Measurements from ENCODE around the gene ELFN1.

The ELFN1 gene

DNA sequence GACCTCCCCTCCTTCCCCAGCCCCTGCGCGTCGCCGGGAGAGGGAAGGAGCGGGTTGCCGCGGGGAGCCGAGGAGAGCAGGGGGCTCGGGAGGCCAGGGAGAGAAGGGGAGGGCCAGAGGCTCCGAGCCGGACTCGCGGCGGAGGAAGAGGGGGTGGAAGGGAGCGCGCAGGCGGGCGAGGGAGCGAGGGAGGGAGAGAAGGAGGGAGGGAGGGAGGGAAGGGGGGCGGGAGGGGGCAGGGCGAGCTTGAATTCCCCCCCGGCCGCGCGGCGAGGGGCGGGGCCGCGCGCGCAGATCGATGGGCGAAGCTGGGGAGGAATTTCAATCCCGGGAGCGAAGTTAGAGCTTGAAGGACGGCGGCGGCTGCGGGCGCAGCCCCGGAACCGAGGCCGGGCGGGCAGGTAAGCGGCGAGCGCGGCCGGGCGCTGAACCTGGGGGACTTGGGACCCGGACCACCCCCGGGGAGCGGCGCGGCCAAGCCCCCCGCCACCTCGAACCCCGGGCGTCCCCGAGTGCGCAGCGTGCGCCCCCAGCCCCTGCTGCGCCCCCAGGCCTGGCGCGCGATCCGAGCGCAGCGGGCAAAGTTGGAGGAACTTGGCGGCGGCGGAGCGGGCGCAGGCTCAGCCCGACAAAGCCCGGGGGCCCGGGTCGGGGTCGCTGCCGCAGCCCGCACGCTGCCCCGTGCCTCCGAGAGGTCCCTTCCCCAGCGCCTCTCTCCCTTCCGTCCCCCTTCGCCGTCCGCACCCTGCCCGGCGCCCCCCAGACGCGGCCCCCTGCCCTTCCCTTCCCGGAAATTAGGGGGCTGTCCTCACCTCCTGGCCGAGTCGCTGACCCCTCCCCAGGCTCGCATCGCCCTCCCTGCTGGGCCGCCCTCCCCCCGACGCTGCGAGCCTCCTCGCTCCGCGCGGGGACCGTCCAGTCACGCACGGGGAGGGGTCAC, at the start of gene ELFN1:
Gene ELFN1, plus strand, starts transcription at position 324 of the 940 bp plus-strand sequence. CDS start 74,320 bp downstream, outside the sequence.
- DNase-seq, result peak; percentile 19

DNA sequence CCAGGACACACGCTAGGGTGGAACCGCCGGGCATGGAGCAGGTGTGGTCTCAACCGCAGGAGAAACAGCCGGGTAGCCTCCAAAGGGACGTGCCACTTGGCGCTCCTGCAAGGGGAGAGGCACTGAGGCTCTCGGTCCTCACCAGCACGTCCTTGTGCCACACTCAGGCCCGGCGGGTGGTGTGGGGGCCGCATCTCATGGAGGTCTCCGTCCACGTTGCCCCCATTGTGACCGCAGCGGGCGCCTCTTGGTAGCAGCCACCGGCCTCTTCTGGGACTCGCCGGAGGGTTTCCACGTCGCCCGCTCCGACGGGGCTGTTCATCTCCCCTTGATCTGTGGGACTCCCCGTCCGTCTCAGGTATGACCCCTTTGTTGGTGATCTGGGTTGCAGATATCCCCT, 49.2 kb upstream of the ELFN1 start:
- DNase-seq, result no peak

DNA sequence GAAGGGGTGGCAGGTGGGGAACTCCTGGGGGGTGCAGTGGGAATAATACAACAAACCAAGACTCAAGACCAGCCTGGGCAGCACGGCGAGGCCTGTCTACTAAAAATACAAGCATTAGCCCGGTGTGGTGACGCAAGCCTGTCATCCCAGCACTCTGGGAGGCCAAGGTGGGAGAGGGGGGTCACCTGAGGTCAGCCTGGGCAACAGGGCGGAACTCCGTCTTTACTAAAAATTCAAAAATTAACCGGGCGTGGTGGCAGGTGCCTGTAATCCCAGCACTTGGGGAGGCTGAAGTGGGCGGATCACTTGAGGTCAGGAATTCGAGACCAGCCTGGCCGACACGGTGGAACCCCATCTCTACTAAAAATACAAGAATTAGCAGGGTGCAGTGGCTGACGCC, 48.4 kb upstream of the ELFN1 start:
- no peak for DNase-seq

DNA sequence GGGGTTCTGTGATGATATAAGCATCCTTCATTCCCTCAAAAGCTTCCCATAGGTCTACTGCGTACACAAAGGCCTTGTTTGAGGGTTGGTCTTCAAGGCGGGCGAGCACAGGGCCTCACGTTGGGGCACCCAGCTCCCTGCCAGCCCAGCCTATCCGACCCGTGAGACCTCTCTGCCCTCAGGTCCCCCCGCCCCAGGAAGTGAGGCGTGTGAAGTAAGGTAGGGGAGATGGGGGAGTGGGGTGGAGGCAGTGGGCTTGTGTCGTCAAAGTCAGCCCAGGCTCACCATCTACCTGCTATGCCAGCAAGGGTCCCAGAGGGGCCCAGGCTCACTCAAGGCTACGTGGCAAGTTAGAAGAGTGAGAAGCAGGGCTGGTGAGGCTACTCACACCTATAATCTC, 47.6 kb upstream of the ELFN1 start:
- DNase-seq, result no peak

DNA sequence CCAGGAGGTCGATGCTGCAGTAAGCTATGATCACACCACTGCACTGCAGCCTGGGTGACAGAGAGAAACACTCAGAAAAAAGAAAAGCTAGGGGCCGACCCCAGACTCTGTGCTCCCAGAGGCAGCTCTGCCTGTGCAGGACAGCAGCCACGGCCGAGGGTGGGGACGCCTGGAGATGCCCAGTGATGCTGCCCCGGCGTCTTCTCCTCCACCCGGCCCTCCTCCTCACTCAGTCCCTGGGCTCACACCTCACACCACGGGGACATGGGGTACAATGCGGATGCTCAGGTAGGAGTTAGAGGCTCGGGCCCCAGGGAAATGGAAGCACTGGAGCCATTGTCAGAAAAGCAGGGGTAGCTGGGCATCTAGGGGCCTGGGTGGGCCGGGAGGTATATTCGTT, 46.3 kb upstream of the ELFN1 start:
- no peak for DNase-seq

DNA sequence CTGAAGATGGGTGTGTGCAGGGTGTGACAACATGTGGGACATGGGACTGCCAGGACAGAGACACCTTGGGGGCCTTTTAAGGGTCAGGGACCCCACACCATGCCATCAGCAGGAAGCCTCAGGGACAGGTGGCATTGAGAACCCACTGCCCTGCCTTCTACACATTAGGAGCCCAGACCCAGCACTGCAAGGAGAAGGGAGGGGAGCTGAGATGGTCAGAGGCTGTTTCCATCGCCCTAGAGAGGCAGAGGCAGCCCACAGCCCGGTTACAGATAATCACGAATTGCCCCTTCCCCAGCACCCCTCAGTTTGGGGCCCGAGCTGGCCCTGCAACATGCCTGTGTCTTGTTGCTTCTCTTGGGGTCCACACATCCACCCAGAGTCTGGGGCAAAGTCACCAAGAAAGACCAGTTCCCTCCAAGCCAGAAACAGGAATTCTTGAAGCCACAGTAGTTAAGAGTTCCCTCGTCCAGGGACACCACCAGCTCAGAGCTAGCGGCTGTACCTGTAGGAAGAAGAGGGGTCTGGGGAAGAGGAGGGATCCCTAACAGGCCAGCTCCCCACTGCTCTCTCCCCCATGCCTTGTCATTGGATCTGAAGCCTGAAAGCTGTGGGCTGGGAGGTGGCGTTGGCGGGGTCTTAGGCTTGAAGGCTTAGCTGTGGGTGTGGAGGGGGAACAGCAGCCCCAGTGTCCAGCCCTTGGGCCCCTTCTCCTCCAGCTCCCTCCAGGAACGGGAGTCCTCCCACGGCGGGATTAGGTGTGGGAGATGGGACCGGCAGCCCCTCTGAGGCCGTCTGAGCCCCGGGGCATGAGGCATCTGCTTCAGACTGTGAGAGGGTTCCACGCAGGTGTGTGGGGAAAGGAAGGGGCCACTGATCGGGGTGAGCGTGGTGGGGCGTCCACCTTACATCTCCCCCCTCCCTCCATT, 44.8 kb upstream of the ELFN1 start:
- no peak for DNase-seq

DNA sequence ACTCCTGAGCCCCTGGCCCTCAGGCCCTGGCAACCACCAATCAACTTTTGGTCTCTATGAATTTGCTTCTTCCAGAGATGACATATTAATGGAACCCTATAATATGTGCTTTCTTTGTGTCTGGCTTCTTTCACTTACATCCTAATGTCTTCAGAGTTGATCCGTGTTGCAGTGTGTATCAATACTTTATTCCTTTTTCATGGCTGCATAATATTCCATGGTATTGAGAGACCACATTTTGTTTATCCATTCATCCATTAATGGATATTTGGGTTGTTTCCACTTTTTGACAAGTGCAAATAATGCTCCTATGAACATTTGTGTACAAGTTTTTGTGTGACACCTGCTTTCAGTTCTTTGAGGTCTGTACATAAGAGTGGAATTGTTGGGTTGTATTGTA, 43.3 kb upstream of the ELFN1 start:
- DNase-seq, result no peak

DNA sequence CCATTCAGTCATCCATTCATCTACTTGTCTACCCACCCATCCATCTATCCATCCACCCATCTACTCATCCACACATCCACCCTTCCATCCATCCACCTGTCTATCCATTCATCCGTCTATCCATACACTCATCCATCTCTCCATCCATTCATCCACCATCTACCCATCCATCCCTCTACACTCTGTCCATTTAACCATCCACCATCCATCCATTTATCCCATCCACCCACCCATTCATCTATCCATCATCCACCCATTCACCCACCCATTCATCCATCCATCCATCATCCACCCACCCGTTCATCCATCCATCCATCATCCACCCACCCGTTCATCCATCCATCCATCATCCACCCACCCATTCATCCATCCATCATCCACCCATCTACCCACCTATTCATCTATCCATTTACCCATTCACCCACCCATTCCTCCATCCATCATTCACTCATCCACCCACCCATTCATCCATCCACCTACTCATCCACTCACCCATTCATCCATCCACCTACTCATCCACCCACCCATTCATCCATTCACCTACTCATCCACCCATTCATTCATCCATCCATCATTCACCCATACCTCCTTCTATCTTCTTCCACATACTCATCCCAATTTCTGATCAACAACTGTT, 39.3 kb upstream of the ELFN1 start:
- DNase-seq, result no peak

DNA sequence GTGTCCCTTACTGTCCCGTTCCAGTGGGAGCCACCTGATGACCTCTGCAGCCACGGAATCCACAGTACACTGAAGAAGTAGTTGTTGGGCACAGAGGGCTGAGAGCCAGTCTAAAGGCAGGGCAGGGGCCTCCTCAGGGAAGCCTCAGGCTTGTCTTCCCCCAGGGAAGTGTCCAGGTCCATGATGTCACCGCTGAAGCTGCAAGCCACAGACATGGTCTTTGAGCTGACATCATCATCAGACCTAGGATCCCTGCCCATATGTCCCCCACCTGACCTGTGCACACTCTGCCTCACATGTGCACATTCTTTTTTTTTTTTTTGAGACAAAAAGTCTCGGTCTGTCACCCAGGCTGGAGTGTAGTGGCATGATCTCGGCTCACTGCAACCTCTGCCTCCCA, 38.4 kb upstream of the ELFN1 start:
- no peak for DNase-seq

DNA sequence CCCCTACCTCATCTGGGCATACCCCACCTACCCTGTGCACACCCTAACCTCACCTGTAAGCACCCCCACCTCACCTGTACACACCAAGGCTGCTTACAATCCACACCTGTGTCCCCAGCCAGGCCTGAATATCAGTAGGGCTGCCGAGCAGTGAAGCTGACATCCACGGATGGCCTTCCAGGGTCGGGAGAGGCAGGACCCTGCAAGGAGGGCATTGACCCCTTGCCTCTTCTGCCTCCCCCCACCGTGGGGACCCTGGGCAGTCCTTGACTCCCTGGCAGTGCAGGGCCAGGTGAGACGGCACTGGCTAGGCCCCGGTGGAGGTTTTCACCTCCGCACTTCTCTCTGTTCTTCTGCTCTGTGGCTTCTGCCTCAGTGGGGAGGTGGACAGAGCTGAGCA, 37.6 kb upstream of the ELFN1 start:
- DNase-seq, result no peak

DNA sequence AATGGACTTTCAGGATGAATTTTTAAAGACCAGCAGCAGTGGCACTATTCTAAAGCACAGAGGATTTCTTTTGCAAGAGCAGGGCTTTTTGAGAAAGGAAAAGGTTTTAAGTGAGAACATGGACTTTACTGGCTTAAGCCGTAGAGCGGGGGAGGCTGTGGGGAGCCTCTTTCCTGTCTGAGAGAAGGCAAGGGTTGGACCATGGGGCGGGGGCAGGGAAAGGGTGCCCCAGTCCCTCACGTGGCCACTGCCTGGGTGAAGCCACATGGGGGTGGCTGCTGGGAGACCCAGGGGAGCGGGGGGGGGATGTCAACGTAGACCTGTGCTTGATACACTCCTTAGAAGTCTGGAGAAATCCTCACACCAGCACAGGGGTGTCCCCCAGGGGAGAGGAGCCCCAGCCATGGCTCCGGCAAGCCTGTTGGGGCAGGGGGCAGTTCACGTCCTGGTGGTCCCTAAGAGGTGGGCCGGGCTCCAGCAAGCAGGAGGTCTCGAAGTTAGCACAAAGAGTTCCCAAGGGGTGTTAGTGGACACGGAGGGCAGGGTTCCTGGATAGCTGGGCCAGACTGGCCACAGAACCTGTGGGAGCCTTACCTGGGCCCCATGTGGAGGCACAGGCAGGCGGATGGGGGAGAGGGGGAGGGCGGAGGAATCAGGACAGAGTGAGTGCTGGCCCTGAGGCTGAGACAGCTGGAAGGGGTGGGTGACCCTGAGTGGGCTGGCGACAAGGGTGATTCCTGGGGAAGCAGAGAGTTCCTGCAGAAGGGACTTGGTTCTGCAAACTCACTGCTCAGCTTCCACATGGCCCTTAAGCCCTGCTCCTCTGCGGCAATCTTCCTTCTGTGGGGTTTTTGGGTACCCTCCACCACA, 36.9 kb upstream of the ELFN1 start:
- no peak for DNase-seq

DNA sequence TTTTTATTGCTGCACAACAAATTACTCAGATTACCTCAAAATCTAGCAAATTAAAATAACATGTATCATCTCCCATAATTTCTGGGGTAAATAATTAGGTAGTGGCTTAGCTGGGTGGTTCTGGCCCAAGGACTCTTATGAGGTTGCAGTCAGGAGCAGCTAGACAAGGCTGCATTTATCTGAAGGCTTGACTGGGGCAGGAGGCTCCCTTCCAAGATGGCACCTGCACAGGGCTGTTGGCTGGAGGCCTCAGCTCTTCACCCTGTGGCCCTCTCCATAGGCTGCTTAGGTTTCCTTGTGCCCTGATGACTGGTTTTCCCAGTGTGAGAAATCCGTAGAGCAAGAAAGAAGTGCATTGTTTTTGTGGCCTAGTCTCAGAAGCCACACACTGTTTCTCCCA, 34.7 kb upstream of the ELFN1 start:
- DNase-seq, result no peak

DNA sequence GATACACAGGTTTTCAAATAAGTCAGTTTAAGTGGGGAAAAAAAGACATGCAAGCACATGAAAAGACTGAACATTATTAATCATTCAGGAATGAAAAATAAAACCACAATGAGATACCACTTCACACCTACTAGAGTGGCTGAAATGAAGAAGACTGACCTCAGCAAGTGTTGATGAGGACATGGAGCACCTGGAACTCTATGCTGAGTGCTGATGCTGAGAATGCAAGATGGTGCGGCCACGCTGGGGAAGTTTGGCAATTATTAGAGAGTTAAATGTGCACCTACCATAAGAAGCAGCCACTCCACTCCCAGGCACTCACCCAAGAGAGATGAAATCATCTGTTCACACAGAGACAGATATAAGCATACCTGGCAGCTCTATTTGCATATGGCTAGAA, 32.9 kb upstream of the ELFN1 start:
- no peak for DNase-seq

DNA sequence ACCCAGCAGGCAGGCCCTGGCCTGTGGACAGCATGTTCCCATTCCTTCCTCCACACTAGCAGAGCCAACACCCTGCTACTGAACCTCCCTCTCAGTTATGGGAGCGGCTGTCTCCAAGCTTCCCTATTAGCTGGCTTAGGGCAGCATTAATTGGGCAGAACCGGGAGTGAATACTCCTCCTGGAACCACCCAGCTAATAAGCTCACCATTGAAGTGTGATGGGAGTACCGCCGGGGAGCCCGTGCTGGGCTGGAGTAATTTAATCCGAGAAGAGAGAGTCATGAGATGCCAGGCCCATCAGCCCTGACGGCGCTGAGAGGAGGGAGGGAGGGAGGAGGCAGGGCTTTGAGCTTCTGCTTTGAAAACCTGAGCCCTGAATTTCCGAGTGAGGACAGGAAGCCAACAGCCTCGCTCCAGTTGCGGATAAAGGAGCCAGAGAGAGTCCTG, 31.8 kb upstream of the ELFN1 start:
- peak; percentile 12 for DNase-seq

DNA sequence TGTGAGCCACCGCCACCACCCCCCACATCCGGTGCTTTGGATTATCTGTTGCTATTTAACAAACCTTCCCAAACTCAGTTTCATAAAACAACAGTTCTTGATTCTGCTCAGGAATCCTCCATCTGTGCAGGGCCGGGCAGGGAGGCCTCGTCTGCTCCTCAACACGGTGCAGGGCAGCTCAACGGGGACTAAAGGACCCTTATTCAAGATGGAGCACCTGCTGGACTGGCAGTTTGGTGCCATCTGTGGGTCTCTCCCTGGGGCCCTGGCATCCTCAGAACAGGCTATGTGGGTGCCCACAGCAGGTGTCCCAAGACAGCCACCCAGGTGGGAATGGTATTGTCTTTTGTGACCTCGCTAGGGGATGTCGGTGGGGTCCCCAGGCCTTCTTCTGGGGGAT, 31.0 kb upstream of the ELFN1 start:
- no peak for DNase-seq

DNA sequence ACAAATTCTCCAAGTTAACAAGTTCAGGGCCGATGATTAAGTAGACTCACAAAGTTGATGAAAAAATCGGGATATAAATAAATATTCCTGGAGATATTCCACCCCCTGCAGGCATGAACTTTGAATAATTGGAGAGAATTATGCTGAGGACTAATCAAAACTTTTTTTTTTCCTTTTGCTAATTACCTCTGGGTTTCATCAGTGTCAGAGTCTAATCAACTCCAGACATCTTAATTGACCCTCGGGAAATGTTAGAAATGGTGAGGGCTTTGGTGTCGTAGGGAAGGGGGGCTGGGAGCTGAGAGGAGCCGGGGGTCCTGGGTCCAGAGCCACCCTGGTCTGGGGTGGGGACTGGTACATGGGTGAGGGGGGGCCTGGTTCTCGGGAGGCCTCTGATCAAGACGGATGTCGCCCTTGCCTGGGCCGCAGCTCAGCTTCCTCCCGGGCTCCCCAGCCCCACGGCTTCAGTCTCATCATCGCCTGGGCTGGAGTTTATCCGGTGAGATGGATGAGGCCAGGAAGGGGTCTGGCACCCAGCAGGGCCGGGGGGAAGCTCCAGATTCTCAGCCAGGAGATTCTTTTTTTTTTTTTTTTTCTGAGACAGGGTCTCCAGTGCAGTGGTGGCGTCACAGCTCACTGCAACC, 30.4 kb upstream of the ELFN1 start:
- DNase-seq, result no peak

DNA sequence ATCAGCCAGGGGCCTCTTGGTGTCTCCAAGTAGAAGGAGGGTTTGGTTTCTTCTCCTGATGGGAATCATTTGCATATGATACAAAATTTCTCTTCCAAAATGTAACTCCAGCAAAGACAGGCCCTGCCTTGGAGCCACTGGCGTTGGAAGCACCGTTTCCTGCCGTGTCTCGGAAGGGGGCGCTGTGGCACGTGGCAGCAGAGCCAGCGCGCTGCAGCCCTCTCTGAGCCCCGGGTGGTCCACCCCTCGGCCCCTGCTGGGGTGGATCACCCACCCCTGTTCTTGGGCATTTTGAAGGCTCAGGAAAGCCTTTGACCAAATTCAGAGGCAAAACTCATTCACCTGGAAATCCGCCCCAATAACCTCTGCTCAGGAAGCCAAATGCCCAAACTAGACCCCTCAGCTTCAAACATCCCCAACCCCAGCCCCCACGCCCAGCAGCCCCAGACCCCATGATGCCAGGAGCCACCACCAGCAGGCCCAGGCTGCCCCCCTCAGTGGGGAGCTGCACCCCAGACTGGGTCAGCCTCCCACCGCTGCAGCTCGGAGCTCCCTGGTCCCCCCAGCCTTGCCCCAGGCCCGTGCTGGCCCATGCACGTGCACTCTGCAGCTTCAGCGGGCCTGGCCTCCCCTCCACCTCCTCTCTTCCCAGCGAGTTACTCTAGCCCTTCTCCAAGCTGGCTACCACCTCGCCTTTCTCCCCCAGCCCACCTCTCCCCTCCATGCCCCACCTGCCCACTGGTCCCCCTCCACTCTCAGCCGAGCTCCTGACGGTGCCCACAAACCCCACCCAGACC, 29.5 kb upstream of the ELFN1 start:
- no peak for DNase-seq

DNA sequence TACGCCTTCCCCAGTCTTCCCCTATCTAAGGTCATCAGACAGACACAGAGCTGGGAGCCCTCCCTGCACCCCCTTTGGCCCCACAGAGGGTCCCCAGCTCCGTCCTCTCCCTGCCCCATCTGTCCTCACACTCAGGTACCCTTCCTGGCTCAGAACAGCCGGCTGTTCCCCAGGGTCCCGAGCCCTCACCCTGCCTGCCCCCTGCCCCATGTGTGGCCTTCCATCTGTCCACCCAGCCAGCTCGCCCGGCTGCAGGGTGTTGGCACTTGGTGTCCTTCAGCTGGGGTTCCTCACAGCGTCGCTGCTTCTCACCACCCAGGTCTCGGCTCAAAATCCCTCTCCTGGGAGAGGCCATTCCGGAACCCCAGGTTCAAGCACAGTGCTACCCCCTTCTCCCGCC, 28.9 kb upstream of the ELFN1 start:
- DNase-seq, result no peak

DNA sequence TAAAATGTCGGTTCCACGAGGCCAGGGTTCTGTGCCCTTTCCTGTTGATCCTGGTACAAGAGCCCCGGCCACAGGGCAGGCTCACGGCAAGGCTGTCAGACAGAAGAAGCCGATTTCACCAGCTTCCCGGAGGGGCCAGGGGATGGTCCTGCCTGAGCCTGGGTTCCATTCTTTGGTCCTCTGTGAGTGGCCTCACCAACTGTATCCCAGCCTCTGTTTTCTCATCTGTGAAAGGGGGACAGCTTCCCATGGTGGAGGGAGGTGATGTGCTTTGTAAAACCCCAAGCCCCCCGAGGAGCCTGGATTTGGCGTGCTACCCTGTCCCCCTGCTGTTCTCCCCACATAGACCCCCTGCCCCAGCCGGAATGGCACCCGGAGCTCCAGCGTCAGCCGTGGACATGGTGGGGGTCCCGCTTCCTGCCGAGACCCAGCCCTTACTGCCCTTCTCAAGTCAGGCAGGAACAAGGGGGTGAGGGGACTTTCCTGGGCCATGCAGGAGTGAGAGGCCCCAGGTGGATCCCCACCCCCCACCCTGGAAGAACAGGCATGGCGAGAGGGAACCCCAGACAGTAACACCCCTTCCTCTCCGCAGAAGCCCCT, 28.3 kb upstream of the ELFN1 start:
- DNase-seq, result no peak

DNA sequence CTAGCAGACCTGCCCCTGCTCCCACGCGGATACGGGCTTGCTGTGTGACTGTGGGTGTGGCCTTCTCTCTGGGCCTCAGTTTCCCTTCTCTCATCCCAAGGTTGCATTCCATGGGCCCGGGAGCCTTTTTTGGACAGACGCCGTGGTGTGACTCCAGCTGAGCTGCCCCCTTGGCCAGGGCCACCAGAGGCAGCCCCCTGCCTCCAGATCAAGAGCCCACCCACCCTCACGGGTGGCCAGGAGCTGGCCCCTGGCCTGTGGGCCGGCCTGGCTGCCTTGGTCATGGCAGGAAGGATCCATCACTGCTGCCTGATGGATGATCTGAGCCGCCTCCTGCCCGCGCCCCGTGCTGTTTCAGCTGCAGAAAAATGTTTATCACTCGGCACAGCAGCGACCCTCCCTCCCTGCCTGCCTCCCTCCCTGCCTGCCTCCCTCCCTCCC, 27.8 kb upstream of the ELFN1 start:
- no peak for DNase-seq
